HEK293T (cell line): Measurements from ENCODE around the gene TOMT.

Experiments used
- BHLHE40 ChIP-seq: fragments of 450-650 bp; IDR thresholded peaks from 2 replicates; pipeline ENCODE4 v1.6.1; 2016; ENCODE audit warnings: mild to moderate bottlenecking, moderate library complexity, borderline replicate concordance
- CTBP1 ChIP-seq: fragments of 450-650 bp; IDR thresholded peaks from 2 replicates; pipeline ENCODE4 v1.6.1; 2016; ENCODE audit warnings: borderline replicate concordance
- ELF4 ChIP-seq: fragments of 450-650 bp; IDR thresholded peaks from 2 replicates; pipeline ENCODE4 v1.6.1; 2017; ENCODE audit warnings: antibody characterized with exemption
- FOXA1 ChIP-seq: fragments of 450-650 bp; IDR thresholded peaks from 2 replicates; pipeline ENCODE4 v1.6.1; 2016; ENCODE audit warnings: mild to moderate bottlenecking
- FOXM1 ChIP-seq: fragments of 450-650 bp; IDR thresholded peaks from 2 replicates; pipeline ENCODE4 v1.6.1; 2017; ENCODE audit warnings: mild to moderate bottlenecking, borderline replicate concordance
- LEF1 ChIP-seq: fragments of 450-650 bp; IDR thresholded peaks from 2 replicates; pipeline ENCODE4 v1.6.1; 2017; ENCODE audit warnings: mild to moderate bottlenecking, borderline replicate concordance
- NFRKB ChIP-seq: fragments of 450-650 bp; IDR thresholded peaks from 2 replicates; pipeline ENCODE4 v1.6.1; 2016; ENCODE audit warnings: mild to moderate bottlenecking, moderate library complexity
- PKNOX1 ChIP-seq: fragments of 450-650 bp; IDR thresholded peaks from 2 replicates; pipeline ENCODE4 v1.6.1; 2016
- SP1 ChIP-seq: fragments of 450-650 bp; IDR thresholded peaks from 2 replicates; pipeline ENCODE4 v1.6.1; 2017
- SUZ12 ChIP-seq: fragments of 450-650 bp; IDR thresholded peaks from 2 replicates; pipeline ENCODE4 v1.6.1; 2016; ENCODE audit warnings: mild to moderate bottlenecking
- TARDBP ChIP-seq: fragments of 450-650 bp; IDR thresholded peaks from 2 replicates; pipeline ENCODE4 v1.6.1; 2016

- TF ChIP-seq LEF1: no peak
- no peak for TF ChIP-seq NFRKB
- TF ChIP-seq SP1: no peak
- TF ChIP-seq ELF4: no peak
- TF ChIP-seq PKNOX1: no peak
- no peak for TF ChIP-seq FOXM1
- no peak for TF ChIP-seq FOXA1
- TF ChIP-seq SUZ12: no peak
- no peak for TF ChIP-seq BHLHE40
- no peak for TF ChIP-seq TARDBP
- TF ChIP-seq CTBP1: no peak
Observed at GRCh38 chr11:72125956-72126355, 20.2 kb downstream of the TOMT start.
